ENCODE results near the gene MVB12B. TPM values are rescaled to one million over a fixed set of nuclear protein-coding genes. Genes with fewer than 3 reads are reported as not detected.

MVB12B gene
- total and polyA plus RNA-seq, 7 experiments from 2014 or later, result 1.6 to 9.7 (median 3.8) TPM

DNA sequence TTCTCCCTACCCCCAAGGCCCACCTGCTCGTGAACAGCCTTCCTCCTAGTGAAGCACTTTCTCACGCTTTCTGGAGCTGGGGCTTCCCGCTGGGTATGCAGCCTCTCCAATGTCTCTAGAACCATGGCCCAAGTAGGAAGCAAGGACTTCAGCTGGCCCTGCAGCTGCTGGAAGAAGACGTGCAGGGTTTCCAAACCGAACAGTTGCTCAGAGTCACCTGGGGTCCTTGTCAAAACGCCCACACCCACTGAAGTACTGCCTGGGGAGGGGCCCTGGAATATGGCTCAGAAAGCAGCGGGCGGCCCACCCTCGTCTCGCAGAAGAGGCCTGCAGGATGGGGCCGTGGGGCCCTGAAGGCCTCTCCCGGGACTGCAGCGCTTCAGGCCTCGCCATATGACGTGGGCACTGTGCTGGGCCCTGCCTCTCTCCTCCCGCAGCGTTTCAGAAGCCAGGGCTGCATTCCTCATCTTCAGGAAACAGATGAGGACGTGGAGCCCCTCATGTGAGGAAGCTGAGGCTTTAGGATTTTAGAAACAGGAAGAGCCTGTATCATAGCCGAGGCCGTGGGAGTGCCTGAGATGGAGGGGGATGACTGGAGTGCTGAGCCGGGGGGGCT, 171.1 kb downstream of the MVB12B start:
- DNase-seq (no peak), ATAC-seq (no peak)
- Mint-ChIP-seq H3K4me1 (peaks cover 0 to 8% (median 5%) of the 10 kb centered on the region in 7 donors), H3K27ac (no peak overlapping the region), H3K27me3 (peaks cover 4 to 21% (median 5%) of the 10 kb centered on the region in 5 donors), H3K36me3 (no peaks in the 10 kb centered on the region), H3K9me3 (no peaks in the 10 kb centered on the region), H3K4me3 (no peak overlapping the region)
- Histone ChIP-seq H3K36me3 (ENCODE audit: control insufficient read depth in 2 of 3, insufficient read depth in 3 of 3, low read length in 3 of 3) (no peaks in the 10 kb centered on the region), H3K27me3 (ENCODE audit: control insufficient read depth in 2 of 2, insufficient read depth in 2 of 2, low read length in 2 of 2) (peaks cover 0 to 10% of the 10 kb centered on the region in 2 donors), H3K9me3 (ENCODE audit: control insufficient read depth in 2 of 3, low read length in 3 of 3) (no peaks in the 10 kb centered on the region), H3K4me1 (ENCODE audit: control insufficient read depth in 2 of 2, insufficient read depth in 2 of 2, low read length in 2 of 2) (peaks cover 0 to 3% of the 10 kb centered on the region in 2 donors), H3K4me3 (ENCODE audit: low read length) (no peak overlapping the region), H3K27ac (ENCODE audit: low read depth, low read length) (no peak overlapping the region)
- intact Hi-C loops (cut with micrococcal nuclease), result no loop called here
- ChIA-PET POLR2A (interaction anchor here (0.6 kb wide), 1 partner anchor 364 kb away, joined by 4 read pairs; no protein-coding TSS in a partner anchor), CTCF (interaction anchor here (0.8 to 6.3 kb wide), 3 partner anchors 12 to 60 kb away, joined by 3 to 42 read pairs (median 3); no protein-coding TSS in a partner anchor)

DNA sequence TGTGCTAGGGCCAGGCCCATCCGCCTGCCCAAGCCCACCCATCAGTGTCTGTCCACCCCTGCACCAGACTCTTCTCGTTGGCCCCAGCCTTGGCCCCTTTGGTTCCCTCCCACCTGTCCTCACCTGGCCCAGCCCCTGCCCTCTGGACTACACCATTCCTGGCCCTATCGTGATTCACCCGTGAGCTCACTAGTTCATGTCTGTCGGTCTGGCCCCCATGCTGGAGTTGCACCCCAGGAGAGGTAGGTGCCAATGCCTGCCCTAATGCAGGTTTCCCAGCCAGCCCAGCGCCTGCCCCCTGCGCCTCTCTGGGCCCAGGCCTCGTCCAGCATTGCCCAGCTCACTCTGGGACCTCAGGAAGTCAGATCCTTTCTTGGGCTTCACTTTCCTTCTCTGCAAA, 171.7 kb downstream of the MVB12B start:
- no peaks in the 10 kb centered on the region for H3K9me3 ChIP-seq (ENCODE audit: control insufficient read depth in 2 of 3, low read length in 3 of 3)

DNA sequence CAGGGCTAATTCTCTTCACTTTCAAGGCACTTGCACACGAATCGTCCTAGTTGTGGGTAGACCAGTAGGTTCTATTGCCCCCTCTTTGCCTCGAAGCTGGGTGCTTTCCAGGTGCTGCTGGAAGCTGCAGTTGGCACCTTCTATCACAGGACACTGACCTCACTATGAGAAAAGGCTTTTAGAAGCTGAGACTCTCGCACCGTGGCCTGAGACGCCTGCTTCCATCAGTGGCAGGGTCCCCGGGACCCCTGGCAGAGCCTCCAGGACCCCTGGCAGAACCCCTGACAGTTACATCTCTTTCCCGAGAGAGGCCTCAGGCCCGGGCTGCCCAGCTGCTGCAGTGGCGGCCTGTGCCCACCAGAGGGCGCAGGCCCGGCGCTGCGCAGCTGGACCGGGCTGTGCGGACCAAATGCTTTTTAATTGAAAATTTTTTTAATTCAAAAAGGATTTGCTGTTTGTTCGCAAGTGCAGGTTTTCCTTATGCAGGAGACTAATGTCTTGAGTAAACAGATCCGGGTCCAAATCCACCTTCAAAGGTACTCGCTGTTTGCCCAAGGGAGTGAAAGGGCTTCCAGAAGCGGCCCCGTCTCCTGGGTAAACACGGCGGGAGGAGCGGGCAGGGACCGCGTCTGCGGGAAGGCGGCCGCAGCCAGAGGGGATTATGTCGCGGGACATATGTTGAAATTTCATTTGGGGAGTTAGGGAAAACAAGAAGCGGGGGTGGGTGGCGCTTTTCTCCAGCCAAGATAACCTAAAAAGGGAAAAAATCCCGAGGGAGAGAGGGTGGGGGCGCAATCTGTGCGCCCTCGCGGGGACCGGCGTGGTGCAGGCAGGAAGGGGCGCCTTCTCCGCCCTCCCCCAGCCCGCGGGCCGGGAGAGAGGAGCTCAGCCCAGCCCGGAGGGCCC, 172.6 kb downstream of the MVB12B start:
- Histone ChIP-seq H3K9me3 (ENCODE audit: control insufficient read depth in 2 of 3, low read length in 3 of 3) (no peaks in the 10 kb centered on the region), H3K4me3 (ENCODE audit: low read length) (peak overlapping the region; percentile 39), H3K27ac (ENCODE audit: low read depth, low read length) (no peak overlapping the region), H3K27me3 (ENCODE audit: control insufficient read depth in 2 of 2, insufficient read depth in 2 of 2, low read length in 2 of 2) (peaks cover 0 to 10% of the 10 kb centered on the region in 2 donors), H3K4me1 (ENCODE audit: control insufficient read depth in 2 of 2, insufficient read depth in 2 of 2, low read length in 2 of 2) (peaks cover 0 to 3% of the 10 kb centered on the region in 2 donors), H3K36me3 (ENCODE audit: control insufficient read depth in 2 of 3, insufficient read depth in 3 of 3, low read length in 3 of 3) (no peaks in the 10 kb centered on the region)
- H3K27me3 Mint-ChIP-seq, result peaks cover 4 to 21% (median 5%) of the 10 kb centered on the region in 5 donors
- ATAC-seq (peak; percentile 81), DNase-seq (peak in 8 of 9 donors; percentile 15 to 59 (median 49))
- intact Hi-C loops (cut with micrococcal nuclease), result loop anchor here in 1 of 2 donors (1.0 kb wide), 1 partner anchor 282 kb away; no protein-coding TSS in a partner anchor
- ChIA-PET CTCF (interaction anchor here (0.6 to 6.3 kb wide), 13 partner anchors 17 to 291 kb away, joined by 3 to 42 read pairs (median 3); no protein-coding TSS in a partner anchor), POLR2A (interaction anchor here (0.7 kb wide), 1 partner anchor 19 kb away, joined by 3 read pairs; no protein-coding TSS in a partner anchor)
- no peaks in the 10 kb centered on the region for H3K36me3 Mint-ChIP-seq
- H3K4me1 Mint-ChIP-seq, result peaks cover 0 to 8% (median 5%) of the 10 kb centered on the region in 7 donors
- H3K27ac Mint-ChIP-seq, result no peak overlapping the region
- no peaks in the 10 kb centered on the region for H3K9me3 Mint-ChIP-seq
- peak overlapping the region in 9 of 10 donors; percentile 34 to 78 (median 57) for H3K4me3 Mint-ChIP-seq

More for the DNA sequence above, 171.7 kb downstream of the MVB12B start:
- ATAC-seq (no peak), DNase-seq (no peak)
- ChIA-PET POLR2A (no interaction called here), CTCF (interaction anchor here (0.6 to 6.3 kb wide), 5 partner anchors 29 to 292 kb away, joined by 3 to 42 read pairs (median 4); no protein-coding TSS in a partner anchor)
- Mint-ChIP-seq H3K9me3 (no peaks in the 10 kb centered on the region), H3K4me3 (no peak overlapping the region), H3K4me1 (peaks cover 0 to 8% (median 5%) of the 10 kb centered on the region in 7 donors), H3K27me3 (peaks cover 4 to 21% (median 5%) of the 10 kb centered on the region in 5 donors), H3K27ac (no peak overlapping the region), H3K36me3 (no peaks in the 10 kb centered on the region)
- Histone ChIP-seq H3K27ac (ENCODE audit: low read depth, low read length) (no peak overlapping the region), H3K36me3 (ENCODE audit: control insufficient read depth in 2 of 3, insufficient read depth in 3 of 3, low read length in 3 of 3) (no peaks in the 10 kb centered on the region), H3K4me1 (ENCODE audit: control insufficient read depth in 2 of 2, insufficient read depth in 2 of 2, low read length in 2 of 2) (peaks cover 0 to 3% of the 10 kb centered on the region in 2 donors), H3K4me3 (ENCODE audit: low read length) (no peak overlapping the region), H3K27me3 (ENCODE audit: control insufficient read depth in 2 of 2, insufficient read depth in 2 of 2, low read length in 2 of 2) (peaks cover 0 to 10% of the 10 kb centered on the region in 2 donors)
- intact Hi-C loops (cut with micrococcal nuclease), result no loop called here

DNA sequence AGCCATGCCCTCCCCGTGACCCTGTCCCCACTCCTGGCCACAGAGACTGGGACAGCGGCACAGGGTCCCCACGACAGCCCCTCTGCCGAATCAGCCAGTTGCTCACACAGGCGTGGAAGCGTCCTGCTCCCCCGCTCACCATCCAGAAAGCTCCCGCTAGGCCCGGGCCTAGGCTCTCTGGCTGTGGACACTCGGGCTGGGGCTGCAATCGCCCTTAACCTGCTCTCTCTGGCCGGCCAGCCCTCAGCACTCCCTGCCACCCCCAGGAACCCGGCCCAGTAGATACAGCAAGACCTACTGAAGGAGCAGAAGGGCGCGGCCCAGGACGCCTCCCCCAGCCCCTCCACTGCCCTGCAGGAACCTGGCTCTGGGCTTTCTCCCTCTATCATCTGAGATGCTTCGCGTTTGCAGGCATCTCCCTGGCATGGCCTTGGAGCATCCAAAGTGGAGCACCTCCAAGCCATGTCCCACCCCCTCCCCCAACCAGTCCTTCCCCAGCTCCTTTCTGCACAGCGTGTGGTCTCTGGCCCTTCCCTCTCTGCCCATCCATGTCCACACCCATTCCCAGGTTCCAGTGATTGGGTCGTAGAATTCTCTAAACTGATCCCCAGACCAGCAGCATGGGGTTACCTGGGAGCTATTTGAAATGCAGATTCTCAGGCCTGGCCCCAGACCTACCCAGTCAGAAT, 173.4 kb downstream of the MVB12B start:
- H3K4me1 Mint-ChIP-seq, result peaks cover 0 to 8% (median 5%) of the 10 kb centered on the region in 7 donors
- H3K36me3 ChIP-seq (ENCODE audit: control insufficient read depth in 2 of 3, insufficient read depth in 3 of 3, low read length in 3 of 3), result no peaks in the 10 kb centered on the region
- no peak for ATAC-seq
- H3K4me3 Mint-ChIP-seq, result peak overlapping the region in 7 of 10 donors; percentile 28 to 74 (median 50)
- ChIA-PET CTCF (interaction anchor here (0.8 to 6.3 kb wide), 13 partner anchors 9 to 198 kb away, joined by 3 to 42 read pairs (median 3); no protein-coding TSS in a partner anchor), POLR2A (interaction anchor here (0.7 kb wide), 1 partner anchor 18 kb away, joined by 3 read pairs; no protein-coding TSS in a partner anchor)
- DNase-seq, result no peak
- H3K4me3 ChIP-seq (ENCODE audit: low read length), result no peak overlapping the region
- peaks cover 0 to 3% of the 10 kb centered on the region in 2 donors for H3K4me1 ChIP-seq (ENCODE audit: control insufficient read depth in 2 of 2, insufficient read depth in 2 of 2, low read length in 2 of 2)
- H3K27ac ChIP-seq (ENCODE audit: low read depth, low read length), result no peak overlapping the region
- H3K36me3 Mint-ChIP-seq, result no peaks in the 10 kb centered on the region
- peaks cover 4 to 21% (median 5%) of the 10 kb centered on the region in 5 donors for H3K27me3 Mint-ChIP-seq
- H3K27me3 ChIP-seq (ENCODE audit: control insufficient read depth in 2 of 2, insufficient read depth in 2 of 2, low read length in 2 of 2), result peaks cover 0 to 10% of the 10 kb centered on the region in 2 donors
- no peak overlapping the region for H3K27ac Mint-ChIP-seq
- no peaks in the 10 kb centered on the region for H3K9me3 ChIP-seq (ENCODE audit: control insufficient read depth in 2 of 3, low read length in 3 of 3)
- H3K9me3 Mint-ChIP-seq, result no peaks in the 10 kb centered on the region
- intact Hi-C loops (cut with micrococcal nuclease), result loop anchor here in 1 of 2 donors (1.0 kb wide), 1 partner anchor 281 kb away; no protein-coding TSS in a partner anchor

DNA sequence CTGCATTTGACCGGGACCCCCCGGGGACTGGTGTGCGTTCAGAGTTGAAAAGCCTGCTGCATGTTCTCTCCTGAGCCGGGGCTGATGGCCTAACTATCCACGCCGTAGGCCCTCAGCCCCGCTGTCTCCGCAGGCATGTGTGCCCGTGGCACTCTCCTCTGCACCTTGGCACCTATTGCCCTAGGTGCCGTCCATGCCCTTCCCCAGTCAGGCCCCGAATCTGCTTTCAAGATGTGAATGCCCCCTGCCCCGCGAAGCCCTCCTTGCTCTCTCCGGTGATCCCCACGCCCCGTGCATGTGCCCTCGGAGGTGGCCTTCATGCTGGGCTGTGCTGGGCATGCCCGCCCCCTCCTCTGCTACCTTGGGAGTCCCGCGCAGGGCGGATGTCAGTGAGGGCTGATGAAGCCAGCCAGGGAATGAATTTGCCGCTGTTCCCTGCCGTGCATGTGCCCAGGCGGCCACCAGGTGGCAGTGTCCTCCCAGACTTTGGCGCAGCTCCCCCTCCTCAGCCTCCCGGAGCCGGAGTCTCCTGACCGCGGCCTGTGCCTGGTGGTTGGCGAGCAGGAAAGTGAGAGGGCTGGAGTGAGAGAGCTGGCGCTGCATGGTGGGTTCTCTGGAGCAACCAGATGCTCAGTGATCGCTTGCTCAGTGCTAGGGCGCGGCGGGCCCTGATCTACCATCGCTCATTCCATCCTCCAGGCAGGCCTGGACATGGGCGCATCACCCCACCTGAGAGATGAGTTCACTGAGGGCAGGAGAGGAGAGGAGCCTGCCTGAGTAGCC, 174.2 kb downstream of the MVB12B start:
- H3K4me1 ChIP-seq (ENCODE audit: control insufficient read depth in 2 of 2, insufficient read depth in 2 of 2, low read length in 2 of 2), result peaks cover 0 to 3% of the 10 kb centered on the region in 2 donors
- no peaks in the 10 kb centered on the region for H3K9me3 Mint-ChIP-seq
- no peaks in the 10 kb centered on the region for H3K9me3 ChIP-seq (ENCODE audit: control insufficient read depth in 2 of 3, low read length in 3 of 3)
- DNase-seq (peak; percentile 28 to 74 (median 63)), ATAC-seq (peak; percentile 73)
- H3K4me3 ChIP-seq (ENCODE audit: low read length), result no peak overlapping the region
- intact Hi-C loops (cut with micrococcal nuclease), result loop anchor here in 1 of 2 donors (1.0 kb wide), 1 partner anchor 58 kb away; no protein-coding TSS in a partner anchor
- no peak overlapping the region for H3K27ac Mint-ChIP-seq
- H3K4me3 Mint-ChIP-seq, result peak overlapping the region in 8 of 10 donors; percentile 8 to 74 (median 48)
- no peaks in the 10 kb centered on the region for H3K36me3 Mint-ChIP-seq
- no peak overlapping the region for H3K27ac ChIP-seq (ENCODE audit: low read depth, low read length)
- no peaks in the 10 kb centered on the region for H3K36me3 ChIP-seq (ENCODE audit: control insufficient read depth in 2 of 3, insufficient read depth in 3 of 3, low read length in 3 of 3)
- ChIA-PET POLR2A (no interaction called here), CTCF (interaction anchor here (0.5 to 6.3 kb wide), 7 partner anchors 9 to 788 kb away, joined by 3 to 42 read pairs (median 3); no protein-coding TSS in a partner anchor)
- H3K27me3 Mint-ChIP-seq, result peaks cover 4 to 21% (median 5%) of the 10 kb centered on the region in 5 donors
- peaks cover 0 to 10% of the 10 kb centered on the region in 2 donors for H3K27me3 ChIP-seq (ENCODE audit: control insufficient read depth in 2 of 2, insufficient read depth in 2 of 2, low read length in 2 of 2)
- H3K4me1 Mint-ChIP-seq, result peaks cover 0 to 8% (median 5%) of the 10 kb centered on the region in 7 donors

Data from naive thymus-derived CD4-positive, alpha-beta T cell (primary cell).